ENCODE measurements around the gene CTSO.

Gene CTSO

GRCh38 chr4:155953151-155954117, at the start of gene CTSO:
Gene CTSO, minus strand, starts transcription at chr4:155953866. Its CDS starts 19 bp downstream, at chr4:155953847.
- peak; percentile 51 for DNase-seq (ENCODE audit: low spot score)

GRCh38 chr4:156000491-156000890, 46.8 kb upstream of the CTSO start:
- DNase-seq (ENCODE audit: low spot score), result no peak

GRCh38 chr4:155999725-156000124, 46.1 kb upstream of the CTSO start:
- no peak for DNase-seq (ENCODE audit: low spot score)

GRCh38 chr4:155995069-155995468, 41.4 kb upstream of the CTSO start:
- no peak for DNase-seq (ENCODE audit: low spot score)

GRCh38 chr4:155984106-155984797, 30.6 kb upstream of the CTSO start:
- no peak for DNase-seq (ENCODE audit: low spot score)

GRCh38 chr4:155982736-155983385, 29.2 kb upstream of the CTSO start:
- DNase-seq (ENCODE audit: low spot score), result no peak

GRCh38 chr4:155978810-155979209, 25.1 kb upstream of the CTSO start:
- DNase-seq (ENCODE audit: low spot score), result no peak

GRCh38 chr4:155975511-155975910, 21.8 kb upstream of the CTSO start:
- DNase-seq (ENCODE audit: low spot score), result no peak

GRCh38 chr4:155974996-155975395, 21.3 kb upstream of the CTSO start:
- DNase-seq (ENCODE audit: low spot score), result no peak

- DNase-seq (ENCODE audit: low spot score), result no peak
Measured at GRCh38 chr4:155974476-155974749, 20.7 kb upstream of the CTSO start.

- no peak for DNase-seq (ENCODE audit: low spot score)
Measured at GRCh38 chr4:155973639-155974475, 20.2 kb upstream of the CTSO start.

GRCh38 chr4:155972098-155972497, 18.4 kb upstream of the CTSO start:
- no peak for DNase-seq (ENCODE audit: low spot score)

GRCh38 chr4:155966731-155967395, 13.2 kb upstream of the CTSO start:
- no peak for DNase-seq (ENCODE audit: low spot score)

GRCh38 chr4:155966171-155966570, 12.5 kb upstream of the CTSO start:
- no peak for DNase-seq (ENCODE audit: low spot score)

GRCh38 chr4:155964016-155964891, 10.6 kb upstream of the CTSO start:
- DNase-seq (ENCODE audit: low spot score), result no peak

- no peak for DNase-seq (ENCODE audit: low spot score)
Measured at GRCh38 chr4:155962767-155963166, 9.1 kb upstream of the CTSO start.

GRCh38 chr4:155961575-155961974, 7.9 kb upstream of the CTSO start:
- DNase-seq (ENCODE audit: low spot score), result no peak

- no peak for DNase-seq (ENCODE audit: low spot score)
Measured at GRCh38 chr4:155960522-155960921, 6.9 kb upstream of the CTSO start.

- DNase-seq (ENCODE audit: low spot score), result no peak
Measured at GRCh38 chr4:155959417-155959816, 5.8 kb upstream of the CTSO start.

GRCh38 chr4:155956461-155956860, 2.8 kb upstream of the CTSO start:
- DNase-seq (ENCODE audit: low spot score), result no peak

Data from SW480 (cell line).